AG09319 (cell line): ENCODE measurements around the gene AUH.

Experiments used
- DNase-seq: peaks from one replicate; pipeline ENCODE4 v3.0.0-alpha.2; 2010; ENCODE audit warnings: low read depth; ENCODE audit errors: extremely low read depth
- TF ChIP-seq, protein P1 (sequence below): IDR thresholded peaks from 2 replicates; pipeline ENCODE4 v1.5.1; 2011; ENCODE audit warnings: low read depth, mild to moderate bottlenecking, inconsistent platforms, low read length, moderate library complexity

Gene AUH

DNA sequence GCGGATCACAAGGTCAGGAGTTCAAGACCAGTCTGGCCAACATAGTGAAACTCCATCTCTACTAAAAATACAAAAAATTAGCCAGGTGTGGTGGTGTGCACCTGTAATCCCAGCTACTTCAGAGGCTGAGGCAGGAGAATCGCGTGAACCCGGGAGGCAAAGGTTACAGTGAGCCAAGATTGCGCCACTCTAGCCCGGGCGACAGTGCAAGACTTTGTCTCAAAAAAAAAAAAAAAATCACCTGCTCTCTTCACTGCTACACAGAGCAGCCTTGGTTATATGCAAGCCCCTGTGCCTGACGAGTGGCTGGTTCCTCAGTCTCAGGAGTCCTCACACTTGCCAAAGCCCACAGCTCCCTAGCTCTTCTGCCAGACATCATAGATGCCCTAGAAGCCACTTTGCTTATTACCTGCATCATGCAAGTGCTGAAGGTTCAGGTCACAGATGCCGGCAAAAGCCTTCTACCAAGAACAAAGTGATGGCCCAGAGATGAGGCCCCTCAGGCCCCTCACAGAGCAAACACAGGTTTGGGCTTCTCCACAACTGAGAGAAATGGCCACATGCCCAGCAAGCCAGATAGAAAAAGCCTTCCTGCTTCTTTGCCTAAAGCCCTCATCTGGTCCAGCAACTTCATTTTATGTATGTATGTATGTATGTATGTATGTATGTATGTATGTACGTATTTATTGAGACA, 176.4 kb downstream of the AUH start:
- no peak for DNase-seq
- TF ChIP-seq, protein P1, sequence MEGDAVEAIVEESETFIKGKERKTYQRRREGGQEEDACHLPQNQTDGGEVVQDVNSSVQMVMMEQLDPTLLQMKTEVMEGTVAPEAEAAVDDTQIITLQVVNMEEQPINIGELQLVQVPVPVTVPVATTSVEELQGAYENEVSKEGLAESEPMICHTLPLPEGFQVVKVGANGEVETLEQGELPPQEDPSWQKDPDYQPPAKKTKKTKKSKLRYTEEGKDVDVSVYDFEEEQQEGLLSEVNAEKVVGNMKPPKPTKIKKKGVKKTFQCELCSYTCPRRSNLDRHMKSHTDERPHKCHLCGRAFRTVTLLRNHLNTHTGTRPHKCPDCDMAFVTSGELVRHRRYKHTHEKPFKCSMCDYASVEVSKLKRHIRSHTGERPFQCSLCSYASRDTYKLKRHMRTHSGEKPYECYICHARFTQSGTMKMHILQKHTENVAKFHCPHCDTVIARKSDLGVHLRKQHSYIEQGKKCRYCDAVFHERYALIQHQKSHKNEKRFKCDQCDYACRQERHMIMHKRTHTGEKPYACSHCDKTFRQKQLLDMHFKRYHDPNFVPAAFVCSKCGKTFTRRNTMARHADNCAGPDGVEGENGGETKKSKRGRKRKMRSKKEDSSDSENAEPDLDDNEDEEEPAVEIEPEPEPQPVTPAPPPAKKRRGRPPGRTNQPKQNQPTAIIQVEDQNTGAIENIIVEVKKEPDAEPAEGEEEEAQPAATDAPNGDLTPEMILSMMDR = no peak

DNA sequence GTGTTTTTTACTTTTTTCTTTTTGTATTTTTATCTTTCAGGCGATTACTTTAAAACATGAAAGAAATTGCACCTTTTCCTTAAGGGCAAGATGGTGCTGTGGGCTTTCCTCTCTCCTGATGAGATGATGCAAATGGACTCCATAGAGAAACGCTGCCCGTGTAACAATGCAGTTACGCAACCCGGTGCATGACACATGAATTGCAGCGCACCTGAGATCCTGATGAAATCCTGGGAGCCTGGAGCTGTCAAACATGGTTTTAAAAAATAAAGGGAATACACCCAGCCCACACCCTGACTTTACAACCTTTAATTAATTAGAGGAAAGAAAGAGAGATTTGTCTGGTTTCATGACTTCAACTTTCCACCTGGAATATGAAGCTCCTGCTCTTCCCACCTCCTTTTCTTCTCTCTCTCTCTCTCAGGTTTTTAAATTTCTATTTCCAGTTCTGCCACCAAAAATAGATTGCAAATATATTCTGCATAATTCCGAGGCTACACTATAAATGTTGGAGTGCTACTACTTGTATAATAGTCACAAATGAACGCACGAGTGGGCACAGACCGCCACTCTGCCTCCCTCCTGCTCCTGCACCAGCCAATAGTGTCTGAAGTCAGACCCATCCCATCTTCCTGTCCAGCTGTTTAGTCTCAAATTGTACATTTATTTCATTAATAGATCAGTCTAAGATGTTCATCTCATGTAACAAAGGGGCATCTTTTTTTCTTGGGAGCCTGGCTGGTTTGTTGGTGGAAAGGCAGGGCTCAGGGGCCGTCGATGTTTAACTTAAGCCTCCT, 179.1 kb downstream of the AUH start:
- no peak for DNase-seq

DNA sequence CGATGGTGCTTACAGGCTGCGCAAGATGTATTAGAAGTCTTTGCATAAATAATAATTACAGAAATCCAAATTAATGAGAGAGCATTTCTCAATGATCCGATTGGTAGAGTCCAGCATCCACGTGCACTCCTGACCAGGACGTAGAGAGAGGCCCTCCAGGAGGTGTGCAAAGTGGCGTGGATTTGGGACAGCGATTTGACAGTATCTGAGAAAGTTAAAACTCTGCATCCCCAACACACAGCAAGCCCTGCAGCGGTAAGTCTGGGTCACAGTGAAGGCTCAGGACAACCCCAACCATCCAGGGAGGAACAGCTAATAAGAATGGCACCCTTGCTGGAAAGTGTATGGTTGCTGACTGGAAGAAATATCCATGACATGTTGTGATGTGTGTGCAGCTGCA, 180.2 kb downstream of the AUH start:
- DNase-seq = no peak
- TF ChIP-seq, protein P1 = no peak

More for the DNA sequence above, 179.1 kb downstream of the AUH start:
- TF ChIP-seq, protein P1 = no peak

DNA sequence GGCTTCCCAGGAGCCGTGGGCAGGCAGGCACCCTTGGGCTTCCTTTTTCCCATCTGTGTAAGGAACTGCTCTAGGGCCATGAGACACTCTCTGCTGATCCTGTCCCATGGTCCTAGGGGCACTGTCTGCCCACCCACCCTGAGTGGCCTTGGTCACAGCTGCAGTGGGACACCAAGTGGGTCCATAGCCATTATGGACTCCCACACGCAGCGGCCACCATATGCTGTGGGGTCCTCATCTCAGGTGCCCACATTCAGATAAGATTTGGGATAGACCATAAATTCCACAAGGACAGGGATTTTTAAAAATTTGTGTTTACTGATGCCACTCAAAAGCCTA, 180.8 kb downstream of the AUH start:
- TF ChIP-seq, protein P1 = no peak
- no peak for DNase-seq

DNA sequence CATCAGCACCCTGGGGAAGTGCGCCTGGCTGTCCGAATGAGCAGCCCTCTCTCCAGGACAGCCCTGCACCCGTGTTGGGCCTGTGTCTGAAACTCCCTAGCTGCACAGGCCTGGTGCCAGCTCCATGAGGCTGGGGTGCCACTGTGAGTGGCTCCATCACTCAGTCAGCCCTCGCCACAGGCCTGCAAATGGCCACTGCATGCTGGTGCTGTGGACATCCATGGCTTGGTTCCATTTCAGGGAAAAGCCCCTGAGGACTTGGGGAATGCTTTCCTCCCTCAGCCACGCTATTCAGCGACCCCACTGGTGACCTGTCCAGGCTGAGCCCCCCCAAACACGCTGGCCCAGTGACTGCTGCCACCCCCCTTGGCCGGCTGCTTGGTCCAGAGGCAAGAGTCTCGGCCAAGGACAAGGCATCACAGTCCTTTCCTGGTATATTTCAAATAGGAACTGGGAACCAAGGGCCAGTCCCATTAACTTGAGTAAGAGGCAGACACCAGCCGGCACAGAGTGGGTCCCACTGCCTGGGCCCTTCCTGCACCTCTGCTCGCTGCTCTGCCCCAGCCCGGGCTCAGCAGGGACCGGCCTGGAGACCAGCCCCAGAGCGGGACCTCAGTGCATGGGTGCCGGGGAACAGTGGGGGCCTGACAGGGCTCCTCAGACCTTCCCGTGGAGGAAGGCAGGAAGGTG, 181.3 kb downstream of the AUH start:
- TF ChIP-seq, protein P1 = no peak
- no peak for DNase-seq

DNA sequence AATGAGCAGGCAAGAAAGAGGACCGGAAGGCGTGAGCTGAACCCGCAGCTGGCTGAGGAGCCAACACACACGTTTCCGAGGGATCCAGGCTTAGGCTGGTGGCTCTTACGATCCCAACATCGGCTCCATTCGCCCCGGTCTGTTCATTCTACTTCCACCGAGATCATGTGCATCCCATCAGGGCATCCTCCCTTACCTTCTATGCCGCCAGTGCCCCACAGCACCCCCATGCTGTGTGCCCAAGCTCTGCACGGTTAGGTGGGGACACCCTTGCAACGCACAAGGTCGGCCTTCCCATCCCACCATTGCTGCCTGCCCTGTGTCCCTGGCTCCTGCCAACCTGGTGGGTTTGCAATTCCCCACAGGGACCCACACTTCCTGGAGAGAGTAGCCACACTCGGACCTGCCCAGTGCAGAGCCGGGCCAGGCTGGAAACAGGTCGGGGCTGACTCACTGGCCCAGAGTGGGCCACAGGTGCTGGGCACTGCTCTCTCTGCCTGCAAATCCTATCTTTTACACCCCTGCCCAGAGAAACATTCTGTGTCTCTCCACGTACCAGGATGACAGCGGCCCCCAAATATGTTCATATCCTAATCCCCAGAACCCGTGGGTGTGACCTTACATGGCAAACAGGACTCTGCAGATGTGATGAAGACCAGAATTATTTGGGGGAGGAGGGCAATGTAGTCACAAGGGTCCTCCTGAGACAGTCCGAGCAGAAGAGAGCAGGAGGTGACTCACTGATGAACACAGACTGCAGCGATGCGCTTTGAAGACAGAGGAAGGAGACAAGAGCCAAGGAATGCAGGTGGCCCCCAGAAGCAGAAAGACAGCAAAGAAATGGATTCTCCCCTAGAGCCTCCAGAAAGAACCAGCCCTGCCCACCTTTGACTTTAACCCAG, 182.2 kb downstream of the AUH start:
- TF ChIP-seq, protein P1 = no peak
- no peak for DNase-seq
